HEK293 (cell line): ENCODE data around the gene TAAR5.

Source experiments
- CTCF ChIA-PET: fragments of 350-600 bp; formaldehyde crosslinking; extraction: SDS; loops from one replicate; lab custom pipeline; 2021; ENCODE audit warnings: antibody characterized with exemption; lab: Yijun Ruan, JAX
- POLR2A ChIA-PET: fragments of 300-600 bp; formaldehyde crosslinking; extraction: SDS; loops from one replicate; lab custom pipeline; 2020; ENCODE audit warnings: antibody characterized with exemption, inconsistent platforms; lab: Yijun Ruan, JAX
- H3K27ac ChIP-seq: fragments of 200-500 bp; sonication (Bioruptor generic); 2 replicates; pipeline ENCODE4 v1.5.1; 2014; ENCODE audit warnings: low read depth, low read length, control low read depth, inconsistent platforms; ENCODE audit errors: extremely low read depth
- H3K36me3 ChIP-seq, 2 experiments: fragments of 200-500 bp in 1 of 2; sonication (Bioruptor generic) in 1 of 2; 1 replicate in 1 of 2; 2 replicates in 1 of 2; pipeline ENCODE4 v1.5.1; 2014 to 2017; ENCODE audit warnings: inconsistent platforms in 2 of 2, low read length in 2 of 2; ENCODE audit not compliant: control insufficient read depth in 2 of 2, insufficient read depth in 1 of 2
- H3K4me1 ChIP-seq: fragments of 200-500 bp; sonication (Bioruptor generic); 2 replicates; pipeline ENCODE4 v1.5.1; 2014; ENCODE audit warnings: mild to moderate bottlenecking, low read length, inconsistent platforms; ENCODE audit not compliant: control insufficient read depth, insufficient read depth
- H3K4me3 ChIP-seq: 2 replicates; pipeline ENCODE4 v1.5.1; 2011; ENCODE audit warnings: low read depth, mild to moderate bottlenecking, control low read depth, low read length, moderate library complexity
- H3K9me3 ChIP-seq: fragments of 200-500 bp; sonication (Bioruptor generic); 2 replicates; pipeline ENCODE4 v1.5.1; 2014; ENCODE audit warnings: low read depth, low read length, inconsistent platforms; ENCODE audit not compliant: control insufficient read depth, insufficient read depth
- BCL11B ChIP-seq: fragments of 450-650 bp; formaldehyde crosslinking; IDR thresholded peaks from 2 replicates; pipeline ENCODE4 v1.5.1; 2016; ENCODE audit warnings: low read depth, missing biosample characterization, missing genetic modification characterization
- FEZF1 ChIP-seq: fragments of 450-650 bp; formaldehyde crosslinking; IDR thresholded peaks from 2 replicates; pipeline ENCODE4 v1.5.1; 2016; ENCODE audit warnings: missing biosample characterization, missing genetic modification characterization
- GFI1B ChIP-seq: fragments of 450-650 bp; formaldehyde crosslinking; IDR thresholded peaks from 2 replicates; pipeline ENCODE4 v1.5.1; 2016; ENCODE audit warnings: missing biosample characterization, missing genetic modification characterization
- GLI4 ChIP-seq: fragments of 450-650 bp; formaldehyde crosslinking; IDR thresholded peaks from 2 replicates; pipeline ENCODE4 v1.5.1; 2016; ENCODE audit warnings: missing biosample characterization, missing genetic modification characterization
- MEIS1 ChIP-seq: sonication (generic); formaldehyde crosslinking; IDR thresholded peaks from 2 replicates; pipeline ENCODE4 v1.8.1; 2022; ENCODE audit warnings: missing genetic modification reagents, mild to moderate bottlenecking, borderline replicate concordance
- REST ChIP-seq: fragments of 450-650 bp; formaldehyde crosslinking; IDR thresholded peaks from 2 replicates; pipeline ENCODE4 v1.5.1; 2016; ENCODE audit warnings: missing biosample characterization, missing genetic modification characterization
- SP7 ChIP-seq: fragments of 450-650 bp; formaldehyde crosslinking; IDR thresholded peaks from 2 replicates; pipeline ENCODE4 v1.5.1; 2016; ENCODE audit warnings: missing biosample characterization, missing genetic modification characterization
- TCF7L2 ChIP-seq: IDR thresholded peaks from 2 replicates; pipeline ENCODE4 v1.6.1; 2011; ENCODE audit warnings: low read depth, mild to moderate bottlenecking, inconsistent platforms, low read length, moderate library complexity, borderline replicate concordance
- ZBTB21 ChIP-seq: fragments of 450-650 bp; formaldehyde crosslinking; IDR thresholded peaks from 2 replicates; pipeline ENCODE4 v1.5.1; 2017; ENCODE audit warnings: missing biosample characterization, missing genetic modification characterization
- ZFP41 ChIP-seq: fragments of 450-650 bp; formaldehyde crosslinking; IDR thresholded peaks from 2 replicates; pipeline ENCODE4 v1.5.1; 2016; ENCODE audit warnings: missing biosample characterization, missing genetic modification characterization, borderline replicate concordance
- ZNF112 ChIP-seq: fragments of 450-650 bp; formaldehyde crosslinking; IDR thresholded peaks from 2 replicates; pipeline ENCODE4 v1.5.0; 2017; ENCODE audit warnings: missing biosample characterization, missing genetic modification characterization
- ZNF121 ChIP-seq: fragments of 450-650 bp; formaldehyde crosslinking; IDR thresholded peaks from 2 replicates; pipeline ENCODE4 v1.5.1; 2016; ENCODE audit warnings: missing biosample characterization, missing genetic modification characterization
- ZNF157 ChIP-seq: fragments of 450-650 bp; formaldehyde crosslinking; IDR thresholded peaks from 2 replicates; pipeline ENCODE4 v1.5.1; 2016; ENCODE audit warnings: missing biosample characterization, missing genetic modification characterization
- ZNF184 ChIP-seq: fragments of 450-650 bp; IDR thresholded peaks from 2 replicates; pipeline ENCODE4 v1.5.1; 2018; ENCODE audit warnings: missing biosample characterization, mild to moderate bottlenecking, missing genetic modification characterization
- ZNF19 ChIP-seq: fragments of 450-650 bp; formaldehyde crosslinking; IDR thresholded peaks from 2 replicates; pipeline ENCODE4; 2016; ENCODE audit warnings: missing biosample characterization, missing genetic modification characterization, low read depth
- ZNF2 ChIP-seq: fragments of 450-650 bp; formaldehyde crosslinking; IDR thresholded peaks from 2 replicates; pipeline ENCODE4 v1.5.1; 2016; ENCODE audit warnings: missing biosample characterization, missing genetic modification characterization
- ZNF324 ChIP-seq: fragments of 450-650 bp; formaldehyde crosslinking; IDR thresholded peaks from 2 replicates; pipeline ENCODE4 v1.5.1; 2016; ENCODE audit warnings: missing biosample characterization, missing genetic modification characterization
- ZNF350 ChIP-seq: fragments of 450-650 bp; formaldehyde crosslinking; IDR thresholded peaks from 2 replicates; pipeline ENCODE4 v1.5.0; 2017; ENCODE audit warnings: missing biosample characterization, mild to moderate bottlenecking, missing genetic modification characterization
- ZNF362 ChIP-seq: fragments of 450-650 bp; formaldehyde crosslinking; IDR thresholded peaks from 2 replicates; pipeline ENCODE4 v1.5.1; 2016; ENCODE audit warnings: missing biosample characterization, missing genetic modification characterization
- ZNF473 ChIP-seq: fragments of 450-650 bp; formaldehyde crosslinking; IDR thresholded peaks from 2 replicates; pipeline ENCODE4 v1.5.1; 2017; ENCODE audit warnings: missing biosample characterization, missing genetic modification characterization
- ZNF561 ChIP-seq: fragments of 450-650 bp; IDR thresholded peaks from 2 replicates; pipeline ENCODE4 v1.5.1; 2018; ENCODE audit warnings: missing biosample characterization, missing genetic modification characterization, borderline replicate concordance
- ZNF654 ChIP-seq: fragments of 450-650 bp; formaldehyde crosslinking; IDR thresholded peaks from 2 replicates; pipeline ENCODE4 v1.5.1; 2016; ENCODE audit warnings: low read depth, missing biosample characterization, missing genetic modification characterization
- ZNF830 ChIP-seq: fragments of 450-650 bp; IDR thresholded peaks from 2 replicates; pipeline ENCODE4 v1.5.0; 2018; ENCODE audit warnings: missing biosample characterization, missing genetic modification characterization, low read depth, mild to moderate bottlenecking, moderate library complexity
- ZSCAN16 ChIP-seq: fragments of 450-650 bp; formaldehyde crosslinking; IDR thresholded peaks from 2 replicates; pipeline ENCODE4 v1.5.1; 2016; ENCODE audit warnings: missing biosample characterization, missing genetic modification characterization
- ZSCAN23 ChIP-seq: fragments of 450-650 bp; formaldehyde crosslinking; IDR thresholded peaks from 2 replicates; pipeline ENCODE4 v1.5.1; 2016; ENCODE audit warnings: missing biosample characterization, missing genetic modification characterization
- TF ChIP-seq, protein P1 (sequence below): IDR thresholded peaks from 2 replicates; pipeline ENCODE4 v1.6.1; 2011; ENCODE audit warnings: mild to moderate bottlenecking, low read depth, low read length, borderline replicate concordance
- TF ChIP-seq, protein P2 (sequence below): fragments of 450-650 bp; formaldehyde crosslinking; IDR thresholded peaks from 2 replicates; pipeline ENCODE4 v1.5.1; 2016; ENCODE audit warnings: missing biosample characterization, missing genetic modification characterization, borderline replicate concordance

The TAAR5 gene

DNA sequence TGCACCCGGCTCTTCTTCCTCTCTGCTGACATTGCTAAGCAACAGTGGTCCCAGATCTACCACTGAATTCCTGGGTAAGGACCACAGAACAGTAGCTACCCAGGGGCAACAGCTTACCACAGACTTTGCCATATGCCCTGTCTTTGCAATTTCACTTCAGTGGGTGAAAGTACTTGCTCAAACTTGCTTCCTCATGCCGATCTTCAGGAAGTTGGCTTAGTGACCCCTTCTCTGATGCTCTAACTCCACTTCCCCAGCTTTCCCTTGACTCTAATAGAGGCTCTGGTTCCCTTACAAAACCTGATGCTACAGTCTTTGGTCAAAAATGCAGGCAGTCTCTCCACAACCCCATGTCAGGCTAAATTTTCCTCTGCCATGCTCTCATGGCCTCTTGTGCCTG, 3.3 kb upstream of the TAAR5 start:
- Histone ChIP-seq H3K4me1 (no peaks in the 10 kb centered on the region), H3K9me3 (no peaks in the 10 kb centered on the region), H3K36me3 (no peaks in the 10 kb centered on the region), H3K27ac (no peak overlapping the region), H3K4me3 (no peak overlapping the region)
- TF ChIP-seq ZNF654 (tag by site-specific recombination) (no peak), ZFP41 (tag by site-specific recombination) (no peak), ZNF473 (tag by site-specific recombination) (no peak), REST (no peak), TCF7L2 (no peak), FEZF1 (tag by site-specific recombination) (no peak), ZNF362 (tag by site-specific recombination) (no peak)
- TF ChIP-seq, protein P1, sequence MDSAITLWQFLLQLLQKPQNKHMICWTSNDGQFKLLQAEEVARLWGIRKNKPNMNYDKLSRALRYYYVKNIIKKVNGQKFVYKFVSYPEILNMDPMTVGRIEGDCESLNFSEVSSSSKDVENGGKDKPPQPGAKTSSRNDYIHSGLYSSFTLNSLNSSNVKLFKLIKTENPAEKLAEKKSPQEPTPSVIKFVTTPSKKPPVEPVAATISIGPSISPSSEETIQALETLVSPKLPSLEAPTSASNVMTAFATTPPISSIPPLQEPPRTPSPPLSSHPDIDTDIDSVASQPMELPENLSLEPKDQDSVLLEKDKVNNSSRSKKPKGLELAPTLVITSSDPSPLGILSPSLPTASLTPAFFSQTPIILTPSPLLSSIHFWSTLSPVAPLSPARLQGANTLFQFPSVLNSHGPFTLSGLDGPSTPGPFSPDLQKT = no peak
- CTCF ChIA-PET = no interaction called here
- POLR2A ChIA-PET = no interaction called here

DNA sequence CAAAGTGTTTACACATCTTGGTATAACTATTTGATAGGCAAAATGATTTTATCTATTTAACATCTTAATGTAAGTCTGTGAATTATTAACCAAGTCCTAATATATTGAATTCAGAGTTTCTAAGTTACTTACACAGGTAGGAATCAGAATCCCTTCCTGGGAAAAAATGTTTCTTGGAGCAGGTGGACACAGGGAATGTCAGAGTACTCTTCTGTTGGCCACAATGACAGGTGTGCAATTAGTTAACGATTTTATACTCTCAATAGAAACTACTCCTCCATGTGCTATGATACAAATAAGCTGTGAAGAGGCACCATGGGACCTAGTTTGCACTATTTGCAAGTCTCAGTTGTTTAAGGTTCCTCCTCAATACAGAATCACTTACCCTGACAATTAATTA, 821 bp upstream of the TAAR5 start:
- POLR2A ChIA-PET = no interaction called here
- CTCF ChIA-PET = interaction anchor here (0.6 to 1.3 kb wide), 3 partner anchors 9 to 311 kb away, joined by 3 to 4 read pairs (median 3); no protein-coding TSS in a partner anchor

More for the DNA sequence above, 821 bp upstream of the TAAR5 start:
- Histone ChIP-seq H3K36me3 (no peaks in the 10 kb centered on the region), H3K9me3 (no peaks in the 10 kb centered on the region), H3K4me1 (no peaks in the 10 kb centered on the region), H3K27ac (no peak overlapping the region), H3K4me3 (no peak overlapping the region)
- TF ChIP-seq BCL11B (no peak), ZNF157 (no peak), ZNF350 (tag by site-specific recombination) (no peak), ZNF561 (no peak), ZBTB21 (tag by site-specific recombination) (no peak), ZNF184 (tag by site-specific recombination) (no peak), SP7 (tag by site-specific recombination) (no peak), MEIS1 (CRISPR knock-in tag) (no peak), ZNF2 (tag by site-specific recombination) (no peak), GLI4 (no peak), GFI1B (tag by site-specific recombination) (no peak), ZNF121 (no peak), ZSCAN23 (tag by site-specific recombination) (no peak), ZNF324 (tag by site-specific recombination) (no peak), ZNF830 (no peak), ZSCAN16 (no peak), ZNF112 (tag by site-specific recombination) (no peak), ZNF19 (no peak)
- TF ChIP-seq, protein P2, sequence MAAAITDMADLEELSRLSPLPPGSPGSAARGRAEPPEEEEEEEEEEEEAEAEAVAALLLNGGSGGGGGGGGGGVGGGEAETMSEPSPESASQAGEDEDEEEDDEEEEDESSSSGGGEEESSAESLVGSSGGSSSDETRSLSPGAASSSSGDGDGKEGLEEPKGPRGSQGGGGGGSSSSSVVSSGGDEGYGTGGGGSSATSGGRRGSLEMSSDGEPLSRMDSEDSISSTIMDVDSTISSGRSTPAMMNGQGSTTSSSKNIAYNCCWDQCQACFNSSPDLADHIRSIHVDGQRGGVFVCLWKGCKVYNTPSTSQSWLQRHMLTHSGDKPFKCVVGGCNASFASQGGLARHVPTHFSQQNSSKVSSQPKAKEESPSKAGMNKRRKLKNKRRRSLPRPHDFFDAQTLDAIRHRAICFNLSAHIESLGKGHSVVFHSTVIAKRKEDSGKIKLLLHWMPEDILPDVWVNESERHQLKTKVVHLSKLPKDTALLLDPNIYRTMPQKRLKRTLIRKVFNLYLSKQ (tag by site-specific recombination) = no peak
